GM19193 (cell line): ENCODE measurements around the gene RFNG.

Experiments
- POLR2A ChIP-seq: IDR thresholded peaks from 4 replicates; pipeline ENCODE4 v1.6.1; 2011; ENCODE audit not compliant: insufficient read depth, insufficient read length; ENCODE audit errors: extremely low read depth

RFNG gene

GRCh38 chr17:82049106-82049505 is 2.5 kb downstream of the RFNG start:
- no peak for TF ChIP-seq POLR2A

GRCh38 chr17:82048571-82048971 is 3.0 kb downstream of the RFNG start:
- no peak for TF ChIP-seq POLR2A

- TF ChIP-seq POLR2A = no peak
Observed at GRCh38 chr17:82047914-82048570, 3.6 kb downstream of the RFNG start.

GRCh38 chr17:82047379-82047778 is 4.2 kb downstream of the RFNG start:
- TF ChIP-seq POLR2A = no peak

GRCh38 chr17:82046903-82047302 is 4.7 kb downstream of the RFNG start:
- no peak for TF ChIP-seq POLR2A

- TF ChIP-seq POLR2A = no peak
Observed at GRCh38 chr17:82045936-82046484, 5.6 kb downstream of the RFNG start.

- no peak for TF ChIP-seq POLR2A
Observed at GRCh38 chr17:82043507-82043906, 8.1 kb downstream of the RFNG start.

GRCh38 chr17:82042649-82043048 is 9.0 kb downstream of the RFNG start:
- no peak for TF ChIP-seq POLR2A

GRCh38 chr17:82041144-82041814 is 10.3 kb downstream of the RFNG start:
- no peak for TF ChIP-seq POLR2A

GRCh38 chr17:82039695-82040299 is 11.8 kb downstream of the RFNG start:
- TF ChIP-seq POLR2A = no peak

- no peak for TF ChIP-seq POLR2A
Observed at GRCh38 chr17:82037889-82038195, 13.8 kb downstream of the RFNG start.

GRCh38 chr17:82037092-82037888 is 14.3 kb downstream of the RFNG start, which contains the start of gene DCXR:
DCXR (minus strand) TSS chr17:82037697; CDS start chr17:82037682, 15 bp downstream.
- peak; percentile 97 for TF ChIP-seq POLR2A

- no peak for TF ChIP-seq POLR2A
Observed at GRCh38 chr17:82036634-82037091, 14.9 kb downstream of the RFNG start.

GRCh38 chr17:82035956-82036633 is 15.5 kb downstream of the RFNG start:
- no peak for TF ChIP-seq POLR2A
